C4-2B (cell line): Measurements from ENCODE around the gene UBASH3B.

Experiments
- ZFX ChIP-seq: fragments of 450-650 bp; IDR thresholded peaks from 2 replicates; pipeline ENCODE4 v1.6.1; 2017
- TF ChIP-seq, protein P1 (sequence below): fragments of 450-650 bp; conservative IDR thresholded peaks from 2 replicates; pipeline ENCODE4 v1.5.1; 2017; ENCODE audit warnings: mild to moderate bottlenecking

DNA sequence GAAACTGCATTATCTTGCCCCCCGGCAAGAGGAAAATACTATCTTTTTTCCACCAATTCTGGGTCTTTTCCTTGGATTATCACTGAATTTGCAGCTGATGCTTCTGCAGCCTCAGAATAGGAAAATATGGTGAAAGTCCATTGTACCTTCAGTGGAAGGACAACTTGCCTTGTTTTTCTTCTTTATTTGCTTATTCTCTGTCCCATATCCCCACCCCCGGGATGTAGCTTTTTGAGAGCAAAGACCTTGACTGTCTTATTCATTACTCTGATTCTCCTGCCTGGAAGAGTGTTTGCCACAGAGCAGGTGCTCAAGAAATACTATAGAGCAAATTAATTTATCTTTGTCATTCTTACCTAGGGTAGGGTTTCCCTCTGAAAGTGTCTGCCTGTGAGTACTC, 29.5 kb downstream of the UBASH3B start:
- TF ChIP-seq, protein P1, sequence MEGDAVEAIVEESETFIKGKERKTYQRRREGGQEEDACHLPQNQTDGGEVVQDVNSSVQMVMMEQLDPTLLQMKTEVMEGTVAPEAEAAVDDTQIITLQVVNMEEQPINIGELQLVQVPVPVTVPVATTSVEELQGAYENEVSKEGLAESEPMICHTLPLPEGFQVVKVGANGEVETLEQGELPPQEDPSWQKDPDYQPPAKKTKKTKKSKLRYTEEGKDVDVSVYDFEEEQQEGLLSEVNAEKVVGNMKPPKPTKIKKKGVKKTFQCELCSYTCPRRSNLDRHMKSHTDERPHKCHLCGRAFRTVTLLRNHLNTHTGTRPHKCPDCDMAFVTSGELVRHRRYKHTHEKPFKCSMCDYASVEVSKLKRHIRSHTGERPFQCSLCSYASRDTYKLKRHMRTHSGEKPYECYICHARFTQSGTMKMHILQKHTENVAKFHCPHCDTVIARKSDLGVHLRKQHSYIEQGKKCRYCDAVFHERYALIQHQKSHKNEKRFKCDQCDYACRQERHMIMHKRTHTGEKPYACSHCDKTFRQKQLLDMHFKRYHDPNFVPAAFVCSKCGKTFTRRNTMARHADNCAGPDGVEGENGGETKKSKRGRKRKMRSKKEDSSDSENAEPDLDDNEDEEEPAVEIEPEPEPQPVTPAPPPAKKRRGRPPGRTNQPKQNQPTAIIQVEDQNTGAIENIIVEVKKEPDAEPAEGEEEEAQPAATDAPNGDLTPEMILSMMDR: no peak
- no peak for TF ChIP-seq ZFX
